ENCODE measurements around the gene ZNF414.

Gene ZNF414

GRCh38 chr19:8536282-8536681, 22.3 kb upstream of the ZNF414 start:
- H3K4me3 ChIP-seq (ENCODE audit: low read depth, low read length): no peak overlapping the region
- H3K9me3 ChIP-seq (ENCODE audit: control insufficient read depth, insufficient read depth, low read depth, low read length): no peaks in the 10 kb centered on the region
- ChIA-PET POLR2A (no interaction called here), CTCF (no interaction called here)
- H3K27ac ChIP-seq (ENCODE audit: extremely low read depth, low read depth, low read length): no peak overlapping the region
- no peaks in the 10 kb centered on the region for H3K36me3 ChIP-seq (ENCODE audit: control insufficient read depth in 2 of 2, insufficient read depth in 1 of 2, low read length in 2 of 2)
- no peaks in the 10 kb centered on the region for H3K4me1 ChIP-seq (ENCODE audit: control insufficient read depth, insufficient read depth, low read length)
- TF ChIP-seq ZFHX2 (tag by site-specific recombination; conservative IDR thresholded peaks at IDR 0.05): no peak
- TF ChIP-seq ZNF596 (tag by site-specific recombination; IDR thresholded peaks at IDR 0.05): no peak
- no peak for TF ChIP-seq ZNF449 (tag by site-specific recombination; IDR thresholded peaks at IDR 0.05)
- TF ChIP-seq GLI4 (tag by site-specific recombination; IDR thresholded peaks at IDR 0.05): no peak
- no peak for TF ChIP-seq ZNF629 (tag by site-specific recombination; IDR thresholded peaks at IDR 0.05)
- no peak for TF ChIP-seq ZNF701 (tag by site-specific recombination; IDR thresholded peaks at IDR 0.05)
- no peak for TF ChIP-seq GFI1B (tag by site-specific recombination; IDR thresholded peaks at IDR 0.05)
- TF ChIP-seq, protein P1, sequence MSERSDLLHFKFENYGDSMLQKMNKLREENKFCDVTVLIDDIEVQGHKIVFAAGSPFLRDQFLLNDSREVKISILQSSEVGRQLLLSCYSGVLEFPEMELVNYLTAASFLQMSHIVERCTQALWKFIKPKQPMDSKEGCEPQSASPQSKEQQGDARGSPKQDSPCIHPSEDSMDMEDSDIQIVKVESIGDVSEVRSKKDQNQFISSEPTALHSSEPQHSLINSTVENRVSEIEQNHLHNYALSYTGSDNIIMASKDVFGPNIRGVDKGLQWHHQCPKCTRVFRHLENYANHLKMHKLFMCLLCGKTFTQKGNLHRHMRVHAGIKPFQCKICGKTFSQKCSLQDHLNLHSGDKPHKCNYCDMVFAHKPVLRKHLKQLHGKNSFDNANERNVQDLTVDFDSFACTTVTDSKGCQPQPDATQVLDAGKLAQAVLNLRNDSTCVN (tag by site-specific recombination; optimal IDR thresholded peaks at IDR 0.05): no peak

DNA sequence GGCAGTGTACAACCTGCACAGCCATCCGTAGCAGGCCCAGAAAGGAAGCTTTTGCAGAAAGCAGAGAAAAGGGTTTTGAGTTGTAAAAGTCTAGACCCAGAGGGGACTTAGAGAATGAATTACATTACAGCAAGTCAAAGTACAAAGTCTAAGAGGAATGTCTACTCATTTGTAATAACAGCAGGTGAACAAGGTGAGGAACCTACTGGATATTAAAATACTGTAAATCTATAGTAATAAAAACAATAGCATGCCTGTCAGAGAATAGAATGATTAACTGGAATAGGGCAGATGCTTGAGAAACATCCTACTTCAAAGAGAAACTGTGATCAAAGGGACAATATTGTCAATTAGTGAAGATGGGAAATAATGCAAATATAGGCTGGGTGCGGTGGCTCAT, 18.3 kb upstream of the ZNF414 start:
- CTCF ChIA-PET: interaction anchor here (0.7 kb wide), 1 partner anchor 263 kb away, joined by 3 read pairs; no protein-coding TSS in a partner anchor
- Histone ChIP-seq H3K4me3 (ENCODE audit: low read depth, low read length) (no peak overlapping the region), H3K27ac (ENCODE audit: extremely low read depth, low read depth, low read length) (no peak overlapping the region), H3K9me3 (ENCODE audit: control insufficient read depth, insufficient read depth, low read depth, low read length) (no peaks in the 10 kb centered on the region), H3K4me1 (ENCODE audit: control insufficient read depth, insufficient read depth, low read length) (no peaks in the 10 kb centered on the region), H3K36me3 (ENCODE audit: control insufficient read depth in 2 of 2, insufficient read depth in 1 of 2, low read length in 2 of 2) (no peaks in the 10 kb centered on the region)
- TF ChIP-seq SETDB1 (IDR thresholded peaks at IDR 0.05; ENCODE audit: insufficient read length, low read length) (no peak), SP2 (tag by site-specific recombination; IDR thresholded peaks at IDR 0.05) (no peak), ZNF16 (tag by site-specific recombination; IDR thresholded peaks at IDR 0.05; ENCODE audit: low read depth) (no peak), ZNF341 (tag by site-specific recombination; IDR thresholded peaks at IDR 0.05; ENCODE audit: low read depth) (no peak), OVOL3 (tag by site-specific recombination; IDR thresholded peaks at IDR 0.05) (no peak), ZNF837 (tag by site-specific recombination; IDR thresholded peaks at IDR 0.05) (no peak), KLF16 (tag by site-specific recombination; IDR thresholded peaks at IDR 0.05) (no peak), ZNF274 (IDR thresholded peaks at IDR 0.05; ENCODE audit: low read length) (no peak), ZNF274 (tag by site-specific recombination; IDR thresholded peaks at IDR 0.05; ENCODE audit: borderline replicate concordance) (no peak), ZBTB48 (tag by site-specific recombination; IDR thresholded peaks at IDR 0.05) (no peak), ZNF626 (tag by site-specific recombination; IDR thresholded peaks at IDR 0.05) (no peak), ZNF121 (tag by site-specific recombination; IDR thresholded peaks at IDR 0.05) (no peak), ZNF596 (tag by site-specific recombination; IDR thresholded peaks at IDR 0.05) (no peak), ZBTB49 (tag by site-specific recombination; IDR thresholded peaks at IDR 0.05; ENCODE audit: low read depth) (no peak), ZNF404 (tag by site-specific recombination; IDR thresholded peaks at IDR 0.05) (no peak), ZNF747 (tag by site-specific recombination; IDR thresholded peaks at IDR 0.05) (no peak)
- TF ChIP-seq, protein P2, sequence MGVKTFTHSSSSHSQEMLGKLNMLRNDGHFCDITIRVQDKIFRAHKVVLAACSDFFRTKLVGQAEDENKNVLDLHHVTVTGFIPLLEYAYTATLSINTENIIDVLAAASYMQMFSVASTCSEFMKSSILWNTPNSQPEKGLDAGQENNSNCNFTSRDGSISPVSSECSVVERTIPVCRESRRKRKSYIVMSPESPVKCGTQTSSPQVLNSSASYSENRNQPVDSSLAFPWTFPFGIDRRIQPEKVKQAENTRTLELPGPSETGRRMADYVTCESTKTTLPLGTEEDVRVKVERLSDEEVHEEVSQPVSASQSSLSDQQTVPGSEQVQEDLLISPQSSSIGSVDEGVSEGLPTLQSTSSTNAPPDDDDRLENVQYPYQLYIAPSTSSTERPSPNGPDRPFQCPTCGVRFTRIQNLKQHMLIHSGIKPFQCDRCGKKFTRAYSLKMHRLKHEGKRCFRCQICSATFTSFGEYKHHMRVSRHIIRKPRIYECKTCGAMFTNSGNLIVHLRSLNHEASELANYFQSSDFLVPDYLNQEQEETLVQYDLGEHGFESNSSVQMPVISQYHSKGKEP (tag by site-specific recombination; IDR thresholded peaks at IDR 0.05): no peak
- TF ChIP-seq, protein P3, sequence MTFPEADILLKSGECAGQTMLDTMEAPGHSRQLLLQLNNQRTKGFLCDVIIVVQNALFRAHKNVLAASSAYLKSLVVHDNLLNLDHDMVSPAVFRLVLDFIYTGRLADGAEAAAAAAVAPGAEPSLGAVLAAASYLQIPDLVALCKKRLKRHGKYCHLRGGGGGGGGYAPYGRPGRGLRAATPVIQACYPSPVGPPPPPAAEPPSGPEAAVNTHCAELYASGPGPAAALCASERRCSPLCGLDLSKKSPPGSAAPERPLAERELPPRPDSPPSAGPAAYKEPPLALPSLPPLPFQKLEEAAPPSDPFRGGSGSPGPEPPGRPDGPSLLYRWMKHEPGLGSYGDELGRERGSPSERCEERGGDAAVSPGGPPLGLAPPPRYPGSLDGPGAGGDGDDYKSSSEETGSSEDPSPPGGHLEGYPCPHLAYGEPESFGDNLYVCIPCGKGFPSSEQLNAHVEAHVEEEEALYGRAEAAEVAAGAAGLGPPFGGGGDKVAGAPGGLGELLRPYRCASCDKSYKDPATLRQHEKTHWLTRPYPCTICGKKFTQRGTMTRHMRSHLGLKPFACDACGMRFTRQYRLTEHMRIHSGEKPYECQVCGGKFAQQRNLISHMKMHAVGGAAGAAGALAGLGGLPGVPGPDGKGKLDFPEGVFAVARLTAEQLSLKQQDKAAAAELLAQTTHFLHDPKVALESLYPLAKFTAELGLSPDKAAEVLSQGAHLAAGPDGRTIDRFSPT (tag by site-specific recombination; IDR thresholded peaks at IDR 0.05): no peak
- TF ChIP-seq, protein P4, sequence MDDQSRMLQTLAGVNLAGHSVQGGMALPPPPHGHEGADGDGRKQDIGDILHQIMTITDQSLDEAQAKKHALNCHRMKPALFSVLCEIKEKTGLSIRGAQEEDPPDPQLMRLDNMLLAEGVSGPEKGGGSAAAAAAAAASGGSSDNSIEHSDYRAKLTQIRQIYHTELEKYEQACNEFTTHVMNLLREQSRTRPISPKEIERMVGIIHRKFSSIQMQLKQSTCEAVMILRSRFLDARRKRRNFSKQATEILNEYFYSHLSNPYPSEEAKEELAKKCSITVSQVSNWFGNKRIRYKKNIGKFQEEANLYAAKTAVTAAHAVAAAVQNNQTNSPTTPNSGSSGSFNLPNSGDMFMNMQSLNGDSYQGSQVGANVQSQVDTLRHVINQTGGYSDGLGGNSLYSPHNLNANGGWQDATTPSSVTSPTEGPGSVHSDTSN (CRISPR knock-in tag; IDR thresholded peaks at IDR 0.05): no peak
- POLR2A ChIA-PET: no interaction called here
